Activated CD4-positive, alpha-beta T cell treated with anti-CD3 and anti-CD28 coated beads, Interleukin-2, Interleukin-6, amounts not matched to agents 100 ng/mL and 50 ng/mL, durations not matched to agents 16 hours and 8 hours (primary cell): ENCODE results near the gene A1CF.
"Not testable (repeated sequence)": the region's sequence is repeated elsewhere in the genome, so short reads cannot be mapped to it uniquely, and the experiment has no call there.

Source experiments
- DNase-seq: peaks from one replicate; pipeline ENCODE4 v3.0.0-alpha.2; 2020

A1CF gene

DNA sequence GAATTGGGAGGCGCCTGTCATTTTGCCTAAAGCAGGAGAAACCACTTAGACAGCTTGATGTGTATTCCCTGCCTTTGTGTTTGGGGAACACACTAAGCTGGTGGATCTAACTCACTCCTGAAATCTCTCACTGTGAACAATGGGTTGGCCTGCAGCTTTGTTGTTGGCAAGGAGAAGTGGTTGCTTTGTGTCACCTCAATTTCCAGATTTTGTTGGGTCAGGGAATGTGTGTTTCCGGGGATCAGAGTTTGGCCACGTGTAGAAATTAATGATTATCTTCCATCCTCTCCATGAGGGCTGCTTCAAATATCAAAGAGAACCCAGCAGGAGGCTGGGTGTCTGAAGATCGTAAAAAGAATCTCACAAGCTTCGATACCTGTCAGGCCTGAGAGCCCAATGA, 27.8 kb downstream of the A1CF start:
- no peak for DNase-seq

DNA sequence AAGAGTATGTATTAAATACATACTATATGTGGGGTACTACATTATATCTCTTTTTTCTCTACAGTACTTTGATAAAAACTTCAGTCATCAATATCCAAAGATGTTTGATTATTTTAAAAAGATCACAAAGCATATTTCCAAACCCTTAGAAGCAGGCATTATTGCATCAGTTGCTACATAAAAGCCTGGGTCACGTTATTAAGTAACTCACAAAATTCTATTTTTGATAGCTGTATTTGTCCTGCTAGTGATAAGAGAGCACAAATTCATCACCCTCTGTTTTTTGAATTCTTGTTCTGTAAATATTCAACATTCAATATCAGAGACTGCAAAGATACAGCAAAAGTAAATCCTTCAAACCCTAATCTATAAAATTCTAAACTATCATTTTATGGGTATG, 30.0 kb downstream of the A1CF start:
- no peak for DNase-seq

DNA sequence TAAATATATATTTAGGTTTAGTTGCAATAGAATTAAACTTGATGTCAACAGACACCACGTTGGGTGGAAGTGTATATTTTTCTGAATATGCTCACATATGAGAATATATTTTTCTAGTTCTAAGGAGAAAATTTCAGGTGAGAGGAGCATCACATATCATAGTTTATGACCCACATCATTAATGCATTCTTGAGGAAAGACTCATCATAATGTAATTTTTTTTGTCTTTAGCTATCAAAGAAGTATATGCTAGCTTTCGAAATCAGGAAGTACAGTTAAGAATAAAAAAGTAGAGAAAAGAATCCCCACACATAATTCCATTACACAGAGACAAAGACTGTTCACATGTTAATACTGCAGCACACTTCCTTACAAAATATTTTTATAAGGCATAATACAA, 30.4 kb downstream of the A1CF start:
- no peak for DNase-seq

DNA sequence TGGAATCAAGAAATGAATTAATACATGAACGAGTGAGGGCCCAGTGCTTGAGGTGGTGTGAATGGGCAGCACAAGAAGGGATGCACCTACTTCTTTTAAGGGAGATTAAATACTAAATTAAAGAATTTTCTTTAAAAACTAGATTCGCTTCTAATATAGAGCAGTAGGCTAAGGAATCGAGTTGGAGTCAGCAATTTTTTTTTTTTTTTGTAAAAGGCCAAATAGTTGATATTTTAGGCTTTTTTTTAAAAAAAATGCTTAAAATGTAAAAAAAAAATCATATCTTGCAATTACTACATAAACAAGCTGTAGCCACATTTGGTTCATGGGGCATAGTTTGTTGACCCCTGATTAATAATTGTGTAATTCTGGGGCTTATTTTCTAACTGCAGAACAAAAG, 31.9 kb downstream of the A1CF start:
- DNase-seq: no peak

DNA sequence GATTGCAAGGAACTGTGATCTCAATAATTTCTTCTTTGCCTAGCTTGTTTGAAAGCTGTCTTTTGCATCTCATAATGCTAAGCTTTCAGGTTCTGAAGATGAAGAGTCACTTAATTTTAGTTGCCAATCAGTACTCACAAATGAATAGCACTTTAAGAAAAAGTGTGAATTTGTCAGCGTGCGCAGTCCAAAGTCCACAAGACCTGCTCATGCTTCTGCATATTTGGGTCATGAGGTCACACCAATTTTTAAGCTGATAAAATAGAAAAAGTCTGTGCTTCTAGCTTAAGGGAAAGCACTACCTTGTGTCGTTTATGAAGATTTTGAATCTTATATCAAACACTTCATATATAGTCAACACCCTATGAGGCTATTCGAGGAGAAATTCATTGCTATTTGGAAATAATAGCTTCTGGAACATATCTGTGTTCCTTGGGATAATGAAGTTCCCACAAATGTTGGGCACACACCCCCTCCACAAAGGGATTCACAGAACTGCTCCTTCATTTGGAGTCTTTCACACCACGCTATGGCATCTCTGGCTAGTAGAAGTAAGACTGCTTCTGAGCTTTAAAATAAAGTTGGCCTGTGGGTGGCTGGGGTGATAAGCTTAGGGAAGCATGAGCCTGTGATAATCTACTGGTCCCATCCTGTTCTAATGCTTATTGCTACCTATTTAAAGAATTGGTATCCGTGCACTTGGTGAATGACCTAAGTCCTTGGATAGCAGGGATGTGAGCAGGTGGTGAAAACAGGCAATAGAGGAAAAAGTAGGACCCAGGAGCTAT, 33.3 kb downstream of the A1CF start:
- DNase-seq: no peak

DNA sequence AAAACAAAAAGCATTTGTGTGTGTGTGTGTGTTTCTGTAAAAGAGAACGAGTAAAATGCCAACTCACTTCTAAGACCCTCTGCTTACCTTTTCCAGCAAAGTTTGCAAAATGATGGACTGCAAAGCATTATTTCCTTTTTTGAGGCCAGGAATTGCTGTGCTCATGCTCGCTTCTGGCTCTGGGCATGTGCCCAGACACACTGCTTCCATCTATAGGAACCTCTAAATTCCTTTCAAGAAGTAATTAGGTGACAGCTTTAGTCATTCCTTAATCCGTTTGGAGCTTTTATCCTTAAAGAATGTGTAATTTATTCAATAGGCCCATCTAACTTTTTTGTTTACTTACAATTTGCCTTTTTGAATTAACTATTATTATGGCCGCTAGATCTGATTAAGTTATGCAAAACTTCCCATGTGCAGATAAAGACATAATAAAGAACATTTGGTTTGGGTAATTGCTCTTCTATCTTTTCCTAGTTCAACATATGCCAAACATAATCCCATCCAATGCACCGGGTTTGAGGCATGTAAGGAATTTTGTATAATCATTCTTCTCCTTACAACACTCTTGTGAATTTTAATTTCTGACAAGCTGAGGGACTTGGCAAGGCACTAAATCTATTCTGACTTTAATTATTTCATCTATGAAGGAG, 34.7 kb downstream of the A1CF start:
- DNase-seq: no peak

DNA sequence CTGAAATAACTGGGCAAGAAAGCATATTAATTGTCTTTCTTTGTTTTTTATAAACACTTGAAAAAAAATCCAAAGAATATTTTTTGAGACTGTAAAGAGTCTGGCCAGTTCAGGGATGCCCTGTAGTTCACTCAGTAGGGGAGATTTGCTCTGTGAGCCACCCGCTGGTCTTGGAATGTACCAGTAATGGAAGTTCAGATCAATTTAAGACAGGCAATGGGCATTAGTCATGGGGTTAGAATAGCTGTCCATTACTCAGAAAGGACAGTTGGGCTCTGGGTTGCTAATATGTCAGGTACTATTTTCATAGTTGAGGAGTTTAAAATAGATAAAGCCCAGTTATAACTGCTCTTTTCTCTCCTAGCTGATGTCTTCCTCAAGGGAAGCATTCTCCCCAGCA, 38.7 kb downstream of the A1CF start:
- no peak for DNase-seq

DNA sequence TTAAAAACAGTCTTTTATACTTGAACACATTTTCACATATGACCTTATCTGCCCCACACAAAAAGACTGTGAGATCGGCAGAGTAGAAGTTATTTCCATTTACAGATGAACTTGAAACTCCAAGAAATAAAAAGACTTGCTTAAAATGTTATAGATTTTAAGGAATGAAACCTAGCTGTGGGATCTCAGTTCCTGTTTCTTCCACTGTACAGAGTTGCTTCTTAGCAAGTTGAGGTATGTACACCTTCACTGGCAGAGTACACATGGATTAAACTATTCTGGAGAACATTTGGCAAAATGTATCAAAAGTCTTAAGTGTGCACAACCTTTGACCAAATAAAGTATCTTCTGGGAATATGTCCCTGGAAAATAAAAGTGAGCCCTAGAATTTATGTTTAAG, 48.3 kb downstream of the A1CF start:
- no peak for DNase-seq

DNA sequence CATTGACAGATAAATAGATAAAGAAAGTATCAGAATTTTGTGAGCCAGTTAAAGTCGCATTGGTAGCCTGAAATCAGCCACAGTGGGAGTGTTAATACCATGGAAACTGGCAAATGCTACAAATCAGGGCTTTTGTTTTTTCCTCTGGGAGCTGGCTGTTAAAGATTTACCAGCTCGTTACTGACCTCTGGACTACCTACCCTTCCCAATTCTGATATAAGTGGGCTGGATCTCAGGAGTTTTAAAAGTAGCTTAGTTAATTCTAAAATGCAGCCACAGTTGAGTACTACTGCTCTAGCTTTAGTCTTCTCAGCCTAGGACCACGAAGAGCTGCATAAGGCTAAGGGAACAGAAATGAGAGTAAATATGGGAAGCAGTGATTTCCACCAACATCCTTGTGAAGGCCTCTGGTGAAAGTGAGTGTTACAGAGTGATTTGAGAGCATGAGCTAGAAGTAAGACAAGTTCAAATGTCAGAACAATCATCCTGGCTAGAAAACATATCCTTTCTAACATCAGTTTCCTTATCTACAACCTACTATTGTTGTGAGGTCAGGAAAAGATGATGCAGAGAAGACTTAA, 53.2 kb downstream of the A1CF start:
- DNase-seq: no peak

DNA sequence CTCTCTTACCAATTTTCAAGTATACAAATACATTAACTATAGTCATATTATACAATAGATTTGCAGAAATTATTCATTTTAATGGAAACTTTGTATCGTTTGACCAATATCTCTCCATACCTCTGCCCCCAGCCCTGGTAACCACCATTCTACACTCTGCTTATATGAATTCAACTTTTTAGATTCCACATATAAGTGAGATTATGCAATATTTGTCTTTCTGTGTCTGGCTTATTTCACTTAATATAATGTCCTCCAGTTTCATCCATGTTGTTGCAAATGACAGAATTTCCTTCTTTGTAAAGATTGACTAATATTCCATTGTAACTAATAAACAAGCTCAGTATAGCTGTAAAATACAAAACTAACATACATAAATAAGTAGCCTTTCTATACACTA, 55.4 kb downstream of the A1CF start:
- no peak for DNase-seq

DNA sequence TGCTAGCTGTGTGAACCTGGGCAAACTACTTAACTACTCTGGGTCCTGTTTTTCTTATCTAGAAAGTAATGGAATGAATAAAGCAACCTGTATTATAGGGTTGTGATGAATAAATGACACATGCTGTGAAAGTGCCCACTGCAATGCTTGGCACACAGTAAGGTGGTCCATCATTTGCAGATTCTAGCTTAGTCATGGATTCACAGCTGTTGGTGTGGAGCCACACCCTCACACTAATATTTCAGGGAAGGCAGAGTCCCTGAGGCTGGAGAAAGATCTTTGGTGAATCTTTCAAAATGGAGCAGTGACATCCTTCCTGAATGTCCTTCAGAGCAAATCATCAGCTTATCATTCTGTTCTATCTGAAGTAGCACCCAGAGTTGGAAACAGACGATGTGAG, 60.6 kb downstream of the A1CF start:
- DNase-seq: no peak

DNA sequence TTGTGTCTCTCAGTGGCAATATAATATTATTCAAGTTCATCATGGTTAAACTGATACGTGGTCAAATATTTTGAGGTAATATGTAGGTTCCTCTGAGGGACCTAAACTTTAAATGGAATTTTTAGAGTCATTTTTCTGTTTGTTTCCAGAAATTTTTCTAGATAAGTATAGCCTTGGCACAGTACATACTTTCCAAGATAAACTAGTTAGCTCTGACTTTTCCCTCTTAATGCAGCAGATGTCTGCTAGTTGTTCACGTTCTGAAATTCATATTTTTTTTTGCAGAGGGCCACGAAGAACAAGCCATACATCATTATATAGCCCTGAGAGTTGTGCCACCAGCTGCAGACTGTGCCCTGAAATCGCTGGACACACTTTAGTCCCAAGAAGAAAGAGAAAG, 61.6 kb downstream of the A1CF start:
- no peak for DNase-seq

DNA sequence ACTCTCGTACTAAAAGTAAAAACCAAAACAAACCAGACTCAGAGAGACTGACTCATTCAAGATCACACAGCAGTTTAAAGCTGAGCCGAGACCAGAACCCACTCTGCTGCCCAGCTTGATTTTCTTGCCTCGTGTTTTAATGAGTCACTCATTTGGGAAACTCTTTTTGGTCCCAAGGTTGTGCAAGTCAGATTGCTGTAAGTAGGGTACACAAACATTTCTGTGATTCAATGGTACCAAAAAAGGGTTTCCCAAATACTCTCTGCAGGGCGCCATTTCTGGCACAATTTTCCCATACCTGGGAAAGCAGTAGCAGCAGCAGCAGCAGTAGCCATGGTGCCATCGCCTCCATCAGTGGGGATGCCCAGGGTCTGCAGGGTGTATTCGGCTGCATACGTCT, 75.8 kb downstream of the A1CF start:
- DNase-seq: no peak

DNA sequence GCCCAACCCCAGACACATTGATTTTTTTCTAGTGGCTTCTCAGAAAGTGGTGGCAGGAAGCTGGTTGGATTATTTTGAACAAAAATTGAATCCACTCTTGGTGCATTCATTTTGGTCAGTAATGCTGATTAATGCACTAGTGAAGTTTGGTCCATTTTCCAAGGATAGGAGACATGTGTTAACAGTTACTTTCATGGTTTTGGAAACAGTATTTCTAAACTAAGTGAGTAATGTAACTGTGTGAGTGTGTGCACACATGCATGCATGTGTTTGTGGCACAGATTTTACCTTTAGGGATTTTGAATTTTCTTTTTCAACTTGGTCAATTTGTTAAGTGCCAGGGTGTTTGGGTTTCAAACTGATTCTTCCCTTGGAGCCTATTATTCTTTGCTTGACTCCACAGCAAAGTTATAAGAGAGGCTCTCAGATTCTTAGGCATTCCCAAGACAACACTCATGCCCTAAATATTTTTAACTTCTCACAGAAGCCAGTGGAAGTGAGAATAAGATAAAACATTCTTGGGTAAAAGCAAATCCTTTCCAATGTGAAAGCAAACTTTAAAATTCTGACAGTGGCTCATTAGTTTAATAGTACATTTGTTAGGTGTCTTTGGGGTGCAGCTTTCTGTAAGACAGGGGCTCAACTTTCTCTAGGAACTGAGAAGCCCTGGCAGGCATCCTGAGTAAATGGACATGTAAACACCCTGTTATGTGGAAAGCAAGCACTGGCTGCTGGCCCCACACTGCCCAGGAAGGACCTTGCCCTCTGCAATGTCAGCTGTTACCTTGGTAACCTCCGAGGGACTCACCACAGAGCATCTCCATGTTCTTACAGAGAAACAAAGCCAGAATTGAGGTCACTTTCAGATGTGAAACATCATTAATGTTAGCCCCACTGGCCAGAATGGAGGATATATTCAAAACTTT, 77.3 kb downstream of the A1CF start:
- no peak for DNase-seq

DNA sequence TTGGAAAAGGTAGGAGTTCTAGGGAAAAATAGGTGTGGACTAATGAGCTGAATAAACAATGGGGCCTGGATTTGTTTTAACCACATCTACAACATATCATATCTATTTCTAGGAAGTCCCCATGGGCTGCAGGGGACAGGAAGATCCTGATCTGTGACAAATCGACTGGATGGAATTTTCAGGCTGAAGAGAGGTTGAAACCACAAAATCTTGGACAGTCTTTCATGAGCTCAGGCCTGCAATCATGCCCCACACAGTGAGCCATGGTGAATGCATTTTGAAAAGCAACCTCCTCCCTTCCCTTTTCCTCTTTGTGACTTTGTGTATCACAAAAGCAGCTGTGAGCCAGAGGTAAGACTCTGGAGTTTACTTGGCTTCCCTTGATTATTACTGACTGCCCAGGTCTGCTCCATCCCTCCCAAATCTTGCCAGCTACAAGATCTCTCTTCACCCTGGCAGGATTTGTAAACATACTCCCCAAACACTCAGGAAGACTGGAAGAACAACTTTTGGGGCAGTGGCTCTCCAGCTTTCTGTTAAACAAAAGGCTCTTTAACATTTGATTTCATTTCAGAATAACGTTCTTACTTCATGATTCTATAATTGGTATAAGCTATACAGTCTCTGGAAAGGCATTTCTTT, 79.3 kb downstream of the A1CF start:
- no peak for DNase-seq

DNA sequence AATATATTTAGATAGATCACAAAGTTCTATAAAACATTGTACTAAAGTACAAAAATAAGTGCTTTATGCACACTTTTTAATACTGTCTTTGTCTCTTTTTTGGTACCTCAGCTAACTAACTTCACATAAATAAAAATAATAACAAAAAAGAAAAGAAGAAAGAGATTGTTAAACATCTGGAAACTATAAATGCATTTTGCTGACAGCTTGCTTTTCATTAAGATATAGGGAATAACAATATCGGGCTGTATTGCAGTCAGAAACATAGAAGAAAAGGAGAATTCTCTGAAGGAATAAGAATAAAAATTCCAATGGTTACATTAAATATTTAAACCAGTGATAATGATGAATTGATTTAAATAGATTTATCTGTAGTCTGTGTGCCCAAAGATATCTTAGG, 85.8 kb downstream of the A1CF start:
- DNase-seq: no peak

DNA sequence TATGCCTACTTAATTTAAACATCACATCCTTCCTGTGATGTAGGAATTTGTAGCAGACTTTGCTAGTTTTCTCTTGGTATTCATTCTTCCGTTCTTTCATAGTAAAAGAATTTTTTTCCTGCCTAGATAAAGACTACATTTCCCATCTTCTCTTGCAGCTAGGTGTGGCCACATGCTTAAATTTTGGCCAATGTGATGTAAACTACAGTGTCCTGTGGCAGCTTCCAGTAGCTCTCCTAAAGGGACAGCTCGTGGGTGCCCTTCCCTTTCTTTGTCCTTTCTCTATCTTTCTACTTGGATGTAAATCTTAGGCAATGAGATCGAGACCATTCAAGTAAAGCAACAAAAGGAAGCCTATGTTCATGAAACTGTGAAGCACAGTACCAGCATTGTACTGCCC, 87.1 kb downstream of the A1CF start:
- no peak for DNase-seq

DNA sequence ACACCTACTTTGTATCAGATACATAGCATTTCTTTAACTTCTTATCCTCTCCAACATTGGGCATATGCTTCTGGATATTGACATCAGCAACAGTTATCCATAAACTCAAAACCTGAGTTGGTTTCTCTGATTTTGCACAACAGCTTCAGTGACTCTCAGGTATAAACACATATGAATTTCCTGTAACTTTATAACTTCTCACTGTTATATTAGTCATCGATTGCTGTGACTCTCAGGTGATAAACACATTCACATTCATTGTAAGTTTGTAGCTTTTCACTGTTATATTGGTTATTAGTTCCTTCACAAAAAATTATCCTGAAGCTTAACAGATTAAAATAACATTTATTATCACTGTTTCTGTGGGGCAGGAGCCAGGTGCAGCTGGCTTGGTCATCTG, 88.7 kb downstream of the A1CF start:
- DNase-seq: no peak

DNA sequence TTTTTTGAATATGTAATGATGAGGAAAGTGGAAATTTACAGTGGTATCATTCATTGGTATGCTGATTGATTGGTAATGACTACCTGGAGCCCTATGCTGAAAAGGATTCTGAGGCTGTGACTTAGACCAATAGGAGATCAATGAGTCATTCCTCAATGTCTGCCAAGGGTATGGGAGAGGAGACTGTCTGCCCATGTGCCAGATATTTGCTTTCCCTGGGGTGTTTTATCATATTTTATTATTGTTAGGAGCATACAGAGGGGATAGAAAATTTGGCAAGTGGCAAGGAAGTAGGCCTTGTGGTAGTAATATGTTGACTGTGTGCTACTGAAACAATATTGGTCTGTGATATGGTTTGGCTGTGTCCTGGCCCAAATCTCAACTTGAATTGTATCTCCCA, 90.9 kb downstream of the A1CF start:
- no peak for DNase-seq

DNA sequence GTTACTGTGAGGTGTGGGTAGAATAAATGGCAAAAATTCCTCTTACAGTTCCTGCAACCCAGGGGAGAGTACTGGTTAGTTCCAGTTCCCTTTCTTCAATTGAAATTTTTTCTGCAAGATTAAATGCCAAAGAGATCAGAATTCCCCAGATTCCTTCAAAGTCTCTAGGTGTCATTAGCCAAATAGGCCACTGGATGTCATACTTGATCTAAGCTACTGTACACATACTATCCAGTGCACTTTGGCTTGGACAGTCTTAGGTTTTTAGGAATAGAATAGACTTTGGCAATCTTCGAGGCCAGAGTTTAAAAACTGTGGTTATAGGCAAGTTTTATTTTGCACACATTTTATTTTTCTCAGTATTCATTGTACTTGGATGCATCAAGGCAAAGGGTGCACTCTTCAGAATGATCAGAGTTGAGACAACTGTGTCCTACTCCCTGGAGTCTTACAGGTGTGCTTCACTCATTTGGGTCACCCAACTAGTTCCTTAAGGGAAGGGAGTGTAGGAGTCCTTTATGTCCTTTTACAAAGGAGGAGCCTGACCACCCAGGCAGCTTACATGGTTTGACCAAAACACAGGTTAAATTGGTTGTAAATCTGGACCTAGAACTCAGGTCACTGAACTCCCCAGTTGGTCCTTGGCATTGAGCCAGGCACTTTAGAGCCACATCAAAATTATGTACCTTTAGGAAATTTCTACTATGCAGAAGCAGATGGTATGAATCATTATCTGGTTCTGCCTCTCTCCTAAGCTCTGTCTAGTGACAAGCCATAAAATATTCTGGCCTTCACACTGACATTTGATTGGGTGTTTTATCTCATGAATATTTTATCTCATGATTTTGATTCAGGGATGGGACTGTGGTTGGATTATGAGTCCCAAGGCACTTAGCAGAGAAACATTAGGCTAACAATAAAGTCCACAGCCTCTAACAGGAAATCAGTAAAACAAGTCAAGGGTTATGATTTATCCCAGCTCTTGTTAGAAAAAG, 96.2 kb downstream of the A1CF start:
- no peak for DNase-seq

DNA sequence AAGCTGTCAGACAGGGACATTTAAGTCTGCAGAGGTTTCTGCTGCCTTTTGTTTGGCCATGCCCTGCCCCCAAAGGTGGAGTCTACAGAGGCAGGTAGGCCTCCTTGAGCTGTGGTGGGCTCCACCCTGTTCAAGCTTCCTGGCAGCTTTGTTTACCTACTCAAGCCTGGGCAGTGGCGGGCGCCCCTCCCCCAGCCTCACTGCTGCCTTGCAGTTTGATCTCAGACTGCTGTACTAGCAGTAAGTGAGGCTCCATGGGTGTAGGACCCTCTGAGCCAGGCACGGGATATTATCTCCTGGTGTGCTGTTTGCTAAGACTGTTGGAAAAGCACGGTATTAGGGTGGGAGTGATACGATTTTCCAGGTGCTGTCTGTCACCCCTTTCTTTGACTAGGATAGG, 97.5 kb downstream of the A1CF start:
- DNase-seq: not testable (repeated sequence)

DNA sequence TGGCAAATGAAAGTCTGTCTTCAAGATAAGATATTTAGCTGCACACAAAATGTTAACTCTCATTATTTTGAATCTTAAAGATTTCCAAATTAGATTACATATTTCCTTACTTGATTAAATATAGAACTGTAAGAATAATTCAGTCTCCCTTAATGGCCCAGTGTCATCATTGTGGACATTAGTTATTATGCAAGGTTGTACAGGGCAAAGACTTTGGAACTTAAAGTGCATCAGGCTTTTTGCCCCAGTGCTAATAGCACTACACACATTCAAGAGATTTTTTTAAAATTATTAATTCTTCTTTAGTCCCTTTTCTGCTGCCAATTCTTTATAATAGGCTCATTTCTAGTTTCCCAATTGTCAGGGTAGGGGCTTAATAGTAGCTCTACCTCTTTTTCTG, 103.4 kb downstream of the A1CF start:
- not testable (repeated sequence) for DNase-seq
